ENCODE measurements around the gene CLDN18. TPM values are rescaled to one million over a fixed set of nuclear protein-coding genes. Genes with fewer than 3 reads are reported as not detected.

The CLDN18 gene
- total RNA-seq, 1 donor from 2014 or later = 0.11 TPM

DNA sequence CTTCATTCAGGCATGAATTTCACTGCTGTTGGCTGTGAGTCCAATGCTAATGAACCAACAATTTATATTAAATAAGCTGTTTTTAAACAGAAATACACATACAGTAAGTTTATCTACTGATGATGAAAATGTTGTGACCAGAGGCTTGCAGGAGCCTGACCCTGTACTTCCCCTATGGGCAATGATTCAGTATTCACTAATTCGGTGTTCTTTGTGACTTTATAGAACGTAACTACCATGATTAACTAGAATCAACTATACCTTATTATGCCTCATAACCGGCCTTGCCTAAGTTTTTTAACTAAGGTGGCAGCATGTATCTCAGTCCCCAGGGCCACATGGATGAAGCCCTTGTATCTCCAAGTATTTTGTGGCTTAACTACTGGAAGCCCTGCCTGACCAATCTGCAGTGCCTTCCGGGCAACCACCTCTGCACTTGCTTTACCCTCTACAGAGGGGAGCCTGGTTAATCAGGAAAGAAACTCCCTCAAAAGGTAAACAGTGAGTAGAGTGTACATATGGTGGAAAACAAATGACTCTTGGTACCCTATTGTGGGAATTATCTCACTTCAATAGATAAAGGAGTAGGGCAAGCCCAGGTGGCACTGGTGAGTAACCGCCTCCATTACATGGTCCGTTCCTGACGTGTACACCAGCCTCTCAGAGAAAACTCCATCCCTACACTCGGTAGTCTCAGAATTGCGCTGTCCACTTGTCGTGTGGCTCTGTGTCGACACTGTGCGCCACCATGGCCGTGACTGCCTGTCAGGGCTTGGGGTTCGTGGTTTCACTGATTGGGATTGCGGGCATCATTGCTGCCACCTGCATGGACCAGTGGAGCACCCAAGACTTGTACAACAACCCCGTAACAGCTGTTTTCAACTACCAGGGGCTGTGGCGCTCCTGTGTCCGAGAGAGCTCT lies 11.6 kb upstream of the CLDN18 start:
- no peaks in the 10 kb centered on the region for H3K36me3 ChIP-seq
- H3K4me1 ChIP-seq = no peaks in the 10 kb centered on the region
- H3K4me3 ChIP-seq = no peak overlapping the region
- no peak for DNase-seq (ENCODE audit: low spot score in 2 of 2)
- intact Hi-C loops (cut with DNase I) = no loop called here
- TF ChIP-seq, protein P1, sequence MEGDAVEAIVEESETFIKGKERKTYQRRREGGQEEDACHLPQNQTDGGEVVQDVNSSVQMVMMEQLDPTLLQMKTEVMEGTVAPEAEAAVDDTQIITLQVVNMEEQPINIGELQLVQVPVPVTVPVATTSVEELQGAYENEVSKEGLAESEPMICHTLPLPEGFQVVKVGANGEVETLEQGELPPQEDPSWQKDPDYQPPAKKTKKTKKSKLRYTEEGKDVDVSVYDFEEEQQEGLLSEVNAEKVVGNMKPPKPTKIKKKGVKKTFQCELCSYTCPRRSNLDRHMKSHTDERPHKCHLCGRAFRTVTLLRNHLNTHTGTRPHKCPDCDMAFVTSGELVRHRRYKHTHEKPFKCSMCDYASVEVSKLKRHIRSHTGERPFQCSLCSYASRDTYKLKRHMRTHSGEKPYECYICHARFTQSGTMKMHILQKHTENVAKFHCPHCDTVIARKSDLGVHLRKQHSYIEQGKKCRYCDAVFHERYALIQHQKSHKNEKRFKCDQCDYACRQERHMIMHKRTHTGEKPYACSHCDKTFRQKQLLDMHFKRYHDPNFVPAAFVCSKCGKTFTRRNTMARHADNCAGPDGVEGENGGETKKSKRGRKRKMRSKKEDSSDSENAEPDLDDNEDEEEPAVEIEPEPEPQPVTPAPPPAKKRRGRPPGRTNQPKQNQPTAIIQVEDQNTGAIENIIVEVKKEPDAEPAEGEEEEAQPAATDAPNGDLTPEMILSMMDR (IDR thresholded peaks at IDR 0.05) = no peak
- H3K27me3 ChIP-seq = no peaks in the 10 kb centered on the region
- no peak overlapping the region for H3K27ac ChIP-seq
- H3K9me3 ChIP-seq = peaks cover 0 to 16% of the 10 kb centered on the region in 2 donors

DNA sequence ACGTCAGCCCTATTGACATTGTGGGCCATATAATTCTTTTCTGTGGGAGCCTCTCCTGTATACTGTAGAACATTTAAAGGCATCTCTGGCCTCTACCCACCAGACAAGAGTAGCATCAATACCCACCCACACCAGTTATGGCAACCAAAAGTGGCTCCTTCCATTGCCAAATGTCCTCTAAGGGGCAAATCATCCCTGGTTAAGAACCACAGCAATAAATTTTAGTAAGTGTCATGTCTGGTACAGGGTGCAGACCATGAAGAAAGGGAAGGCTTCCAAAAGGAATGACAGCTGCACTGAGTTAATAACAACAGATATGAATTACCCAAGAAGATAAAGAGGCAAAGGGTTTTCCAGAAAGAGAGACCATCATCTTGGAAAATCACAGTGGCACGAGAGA lies 6.9 kb upstream of the CLDN18 start:
- TF ChIP-seq, protein P1 (IDR thresholded peaks at IDR 0.05) = no peak
- no peaks in the 10 kb centered on the region for H3K36me3 ChIP-seq
- H3K4me3 ChIP-seq = no peak overlapping the region
- DNase-seq (ENCODE audit: low spot score in 2 of 2) = no peak
- H3K9me3 ChIP-seq = no peaks in the 10 kb centered on the region
- intact Hi-C loops (cut with DNase I) = no loop called here
- no peaks in the 10 kb centered on the region for H3K4me1 ChIP-seq
- H3K27me3 ChIP-seq = no peaks in the 10 kb centered on the region
- H3K27ac ChIP-seq = no peak overlapping the region

DNA sequence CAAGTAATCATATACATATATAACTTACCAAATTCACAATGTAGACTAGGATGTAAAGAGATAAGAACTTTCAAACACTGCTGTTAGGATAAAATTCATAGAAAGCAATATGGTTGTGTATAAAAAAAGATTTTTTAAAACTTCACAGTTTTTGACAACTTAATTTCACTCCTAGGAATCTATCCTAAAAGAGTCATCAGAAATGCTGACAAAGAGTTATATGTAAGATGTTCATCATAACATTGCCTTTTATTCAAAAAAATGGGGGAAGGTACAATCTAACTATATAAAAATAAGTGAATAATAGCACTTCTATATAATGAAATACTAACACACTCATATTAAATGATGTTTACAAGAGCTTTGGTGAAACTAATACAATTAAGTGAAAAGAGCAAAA lies 4.3 kb upstream of the CLDN18 start:
- Histone ChIP-seq H3K36me3 (no peaks in the 10 kb centered on the region), H3K4me3 (no peak overlapping the region), H3K27me3 (no peaks in the 10 kb centered on the region), H3K4me1 (no peaks in the 10 kb centered on the region), H3K9me3 (no peaks in the 10 kb centered on the region), H3K27ac (no peak overlapping the region)
- intact Hi-C loops (cut with DNase I) = no loop called here
- no peak for DNase-seq (ENCODE audit: low spot score in 2 of 2)
- TF ChIP-seq, protein P1 (IDR thresholded peaks at IDR 0.05) = no peak

DNA sequence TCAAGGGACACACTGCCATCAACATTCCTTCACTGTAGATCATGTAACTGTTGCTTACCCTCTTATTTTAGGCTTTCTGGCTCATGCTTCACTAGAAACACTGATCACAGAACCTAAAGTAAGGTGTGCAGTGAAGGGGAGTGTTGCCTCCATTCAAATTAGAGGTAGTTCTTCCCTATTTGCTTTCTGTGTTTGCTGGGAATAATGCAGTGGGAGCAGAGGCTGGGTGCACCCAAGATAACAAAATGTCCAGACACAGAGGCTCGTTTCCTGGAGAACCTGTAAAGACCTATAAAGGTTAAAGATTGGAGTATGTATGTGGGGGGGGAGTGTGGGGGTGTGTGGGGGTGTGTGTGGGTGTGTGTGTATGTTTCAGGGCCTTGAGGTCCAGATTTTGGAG lies 2.1 kb upstream of the CLDN18 start:
- TF ChIP-seq, protein P1 (IDR thresholded peaks at IDR 0.05) = no peak
- Histone ChIP-seq H3K9me3 (no peaks in the 10 kb centered on the region), H3K4me3 (no peak overlapping the region), H3K27me3 (no peaks in the 10 kb centered on the region), H3K27ac (no peak overlapping the region), H3K4me1 (no peaks in the 10 kb centered on the region), H3K36me3 (no peaks in the 10 kb centered on the region)
- DNase-seq (ENCODE audit: low spot score in 2 of 2) = no peak
- intact Hi-C loops (cut with DNase I) = no loop called here

DNA sequence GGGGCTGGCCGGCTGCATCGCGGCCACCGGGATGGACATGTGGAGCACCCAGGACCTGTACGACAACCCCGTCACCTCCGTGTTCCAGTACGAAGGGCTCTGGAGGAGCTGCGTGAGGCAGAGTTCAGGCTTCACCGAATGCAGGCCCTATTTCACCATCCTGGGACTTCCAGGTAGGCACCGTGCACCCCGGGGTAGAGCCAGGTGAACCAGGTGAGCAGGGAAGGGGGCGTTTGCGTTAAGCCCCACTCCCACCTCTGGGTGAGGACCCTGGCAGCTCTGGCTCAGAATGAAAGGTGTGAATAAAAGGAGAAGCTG lies 267 bp downstream of the CLDN18 start:
- H3K27me3 ChIP-seq = no peaks in the 10 kb centered on the region
- DNase-seq (ENCODE audit: low spot score in 2 of 2) = no peak
- TF ChIP-seq, protein P1 (IDR thresholded peaks at IDR 0.05) = no peak
- no peaks in the 10 kb centered on the region for H3K36me3 ChIP-seq
- H3K27ac ChIP-seq = no peak overlapping the region
- no peaks in the 10 kb centered on the region for H3K4me1 ChIP-seq
- intact Hi-C loops (cut with DNase I) = no loop called here
- H3K9me3 ChIP-seq = no peaks in the 10 kb centered on the region
- H3K4me3 ChIP-seq = no peak overlapping the region
